NCI-H2029 treated with DMSO at 0.1 percent for 48 hours (cell line): Measurements from ENCODE around the gene LCE4A.
"Not testable (repeated sequence)": the region's sequence is repeated elsewhere in the genome, so short reads cannot be mapped to it uniquely, and the experiment has no call there.

Experiments
- DNase-seq: peaks from one replicate; lab custom pipeline; 2025; lab: John Stamatoyannopoulos, UW

The LCE4A gene, protein sequence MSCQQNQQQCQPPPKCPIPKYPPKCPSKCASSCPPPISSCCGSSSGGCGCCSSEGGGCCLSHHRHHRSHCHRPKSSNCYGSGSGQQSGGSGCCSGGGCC

DNA sequence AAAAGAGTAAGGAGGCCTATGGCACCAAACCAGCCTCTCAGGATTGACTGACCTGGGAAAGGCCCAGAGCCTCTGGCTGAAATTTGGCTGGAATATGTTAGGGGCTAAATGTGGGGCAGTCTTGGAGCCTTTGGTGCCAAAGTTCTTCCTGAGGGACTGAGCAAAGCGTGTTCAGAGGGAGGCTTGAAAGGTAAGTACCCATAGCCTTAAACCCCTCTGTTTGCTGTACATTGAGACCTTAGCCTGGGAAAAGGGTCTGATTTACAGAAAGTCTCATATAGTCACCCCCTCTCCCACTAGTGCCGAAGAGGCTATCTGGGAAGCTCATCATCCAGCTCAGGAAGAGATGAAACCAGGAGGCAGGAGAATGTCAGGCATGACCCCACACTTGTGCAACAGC lies at the start of gene LCE4A:
Gene LCE4A (plus strand): TSS at position 301 of the 400 bp plus-strand sequence. CDS start 916 bp downstream, outside the sequence.
- no peak for DNase-seq

DNA sequence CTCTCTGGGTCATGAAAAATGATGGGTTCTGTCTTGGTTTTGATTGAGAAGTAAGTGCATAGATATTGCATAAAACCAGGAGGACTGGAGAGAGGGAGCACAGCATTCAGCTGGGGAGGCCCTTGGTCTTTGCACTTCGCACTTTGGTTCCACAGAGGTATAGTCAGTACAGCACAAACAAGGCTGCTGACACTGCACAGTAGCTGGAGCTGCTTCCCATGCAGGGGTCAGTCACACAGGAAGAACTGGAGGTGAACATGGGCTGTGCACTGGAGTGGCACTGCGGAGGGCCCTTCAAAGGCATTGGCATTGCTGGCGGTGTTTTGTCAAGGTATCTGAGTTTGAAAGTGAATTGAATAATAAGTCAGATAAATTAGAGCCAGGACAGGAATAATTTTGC lies 49.3 kb upstream of the LCE4A start:
- DNase-seq: no peak

DNA sequence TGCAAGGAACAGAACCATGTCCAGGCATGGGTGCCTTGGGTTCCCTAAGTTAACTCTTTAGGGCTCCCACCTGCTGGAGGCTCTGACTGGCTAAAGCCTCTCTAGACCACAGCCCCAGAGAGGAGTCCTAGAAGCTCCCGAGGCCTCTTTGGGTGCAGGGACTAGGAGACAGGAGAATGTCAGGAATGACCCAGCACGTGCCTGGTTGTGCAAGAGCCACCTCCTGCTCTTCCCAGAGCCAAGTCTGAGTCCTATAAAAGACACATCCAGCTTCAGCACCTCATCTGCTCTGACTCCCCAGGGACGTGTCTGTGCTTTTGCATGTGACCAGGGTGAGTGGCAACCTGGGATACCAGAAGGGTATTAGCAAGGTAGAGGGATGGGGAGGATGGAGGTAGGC lies 44.9 kb upstream of the LCE4A start, which contains the start of gene LCE2D:
Gene LCE2D (plus strand): TSS at position 283 of the 400 bp plus-strand sequence. CDS start 726 bp downstream, outside the sequence.
- no peak for DNase-seq

DNA sequence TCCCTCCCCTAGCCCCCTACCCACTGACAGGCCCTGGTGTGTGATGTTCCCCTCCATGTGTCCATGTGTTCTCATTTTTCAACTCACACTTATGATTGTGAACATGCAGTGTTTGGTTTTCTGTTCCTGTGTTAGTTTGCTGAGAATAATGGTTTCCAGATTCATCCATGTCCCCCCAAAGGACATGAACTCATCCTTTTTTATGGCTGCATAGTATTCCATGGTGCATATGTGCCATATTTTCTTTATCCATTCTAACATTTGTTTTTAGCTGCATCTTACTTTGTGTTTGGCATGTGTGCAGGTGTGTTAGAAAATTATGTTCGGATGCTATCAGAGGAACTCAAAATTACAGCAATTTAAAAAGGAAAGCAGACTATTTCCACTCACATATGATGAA lies 41.8 kb upstream of the LCE4A start:
- not testable (repeated sequence) for DNase-seq

DNA sequence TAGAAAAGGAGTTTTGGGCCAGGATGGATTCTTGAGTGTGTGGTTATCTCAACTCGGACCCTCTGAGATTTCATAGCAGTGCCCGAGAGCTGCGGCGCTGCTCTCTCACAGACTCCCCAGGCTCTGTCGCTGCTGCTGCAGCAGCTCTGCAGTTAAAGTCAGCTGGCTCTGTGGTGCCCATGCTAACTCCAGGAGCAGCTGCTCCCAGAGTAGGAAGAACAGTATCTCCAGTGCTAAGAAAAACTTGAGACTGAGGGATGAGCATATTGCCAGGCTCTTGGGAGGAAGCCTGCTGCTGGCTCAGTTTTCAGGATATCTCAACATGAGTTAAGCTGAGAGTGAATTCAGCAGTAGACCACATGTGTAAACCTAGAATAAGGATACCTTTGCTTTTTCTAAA lies 40.3 kb upstream of the LCE4A start:
- DNase-seq: no peak

DNA sequence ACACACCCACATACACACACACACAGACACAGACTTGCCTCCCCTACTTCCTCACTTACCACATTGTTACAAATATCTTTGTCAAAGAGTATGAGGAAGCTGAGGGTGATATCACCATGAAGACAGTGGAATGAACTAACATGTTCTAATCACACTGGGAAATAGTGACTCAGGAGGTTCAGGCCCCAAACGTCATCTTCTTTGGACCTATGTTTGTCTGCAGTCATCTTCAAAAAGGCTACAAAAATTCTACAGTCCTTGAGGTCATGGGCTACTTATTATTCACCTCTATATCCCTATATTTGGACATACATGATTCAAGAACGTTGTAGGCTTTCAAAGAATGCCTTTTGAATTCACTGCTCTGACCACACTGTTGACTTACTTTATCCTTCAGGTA lies 34.9 kb upstream of the LCE4A start:
- no peak for DNase-seq

DNA sequence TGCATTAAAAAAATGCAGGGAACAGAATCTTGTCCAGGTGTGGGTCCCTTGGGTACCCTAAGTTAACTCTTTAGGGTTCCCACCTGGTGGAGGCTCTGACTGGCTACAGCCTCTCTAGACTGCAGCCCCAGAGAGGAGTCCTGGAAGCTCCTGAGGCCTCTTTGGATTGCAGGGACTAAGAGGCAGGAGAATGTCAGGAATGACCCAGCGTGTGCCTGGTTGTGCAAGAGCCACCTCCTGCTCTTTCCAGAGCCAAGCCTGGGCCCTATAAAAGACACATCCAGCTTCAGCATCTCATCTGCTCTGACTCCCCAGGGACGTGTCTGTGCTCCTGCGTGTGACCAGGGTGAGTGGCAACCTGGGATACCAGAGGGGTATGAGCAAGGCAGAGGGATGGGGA lies 33.0 kb upstream of the LCE4A start, which contains the start of gene LCE2C:
Gene LCE2C (plus strand): TSS at position 297 of the 400 bp plus-strand sequence. CDS start 737 bp downstream, outside the sequence.
- not testable (repeated sequence) for DNase-seq

DNA sequence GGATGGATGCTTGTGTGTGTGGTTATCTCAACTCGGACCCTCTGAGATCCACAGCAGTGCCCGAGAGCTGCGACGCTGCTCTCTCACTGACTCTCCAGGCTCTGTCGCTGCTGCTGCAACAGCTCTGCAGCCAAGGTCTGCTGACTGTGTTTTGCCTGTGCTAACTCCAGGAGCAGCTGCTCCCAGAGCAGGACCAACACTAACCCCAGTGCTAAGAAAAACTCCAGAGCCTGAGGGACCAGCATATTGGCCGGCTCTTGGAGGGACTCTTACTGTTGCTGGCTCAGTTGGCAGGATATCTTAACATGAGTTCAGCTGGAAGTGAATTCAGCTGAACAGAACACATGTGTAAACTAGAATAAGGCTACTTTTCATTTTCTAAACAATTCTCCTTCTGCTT lies 28.5 kb upstream of the LCE4A start:
- DNase-seq: no peak

DNA sequence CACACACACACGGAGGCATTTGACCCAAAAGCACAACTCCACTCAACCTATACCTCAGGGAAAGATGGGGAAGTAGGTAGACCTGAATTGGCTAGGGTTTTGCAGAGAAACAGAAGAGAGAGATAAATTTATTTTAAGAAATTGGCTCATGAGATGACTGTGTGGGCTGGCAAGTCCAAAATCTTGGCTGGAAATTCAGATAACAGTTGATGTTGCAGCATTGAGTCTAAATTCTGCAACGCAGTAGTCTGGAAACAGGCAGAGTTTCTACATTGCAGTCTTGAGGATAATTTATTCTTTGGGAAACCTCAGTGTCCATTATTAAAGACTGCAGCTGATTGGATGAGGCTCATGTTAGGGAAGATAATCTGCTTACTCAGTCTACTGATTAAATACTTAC lies 26.3 kb upstream of the LCE4A start:
- no peak for DNase-seq

DNA sequence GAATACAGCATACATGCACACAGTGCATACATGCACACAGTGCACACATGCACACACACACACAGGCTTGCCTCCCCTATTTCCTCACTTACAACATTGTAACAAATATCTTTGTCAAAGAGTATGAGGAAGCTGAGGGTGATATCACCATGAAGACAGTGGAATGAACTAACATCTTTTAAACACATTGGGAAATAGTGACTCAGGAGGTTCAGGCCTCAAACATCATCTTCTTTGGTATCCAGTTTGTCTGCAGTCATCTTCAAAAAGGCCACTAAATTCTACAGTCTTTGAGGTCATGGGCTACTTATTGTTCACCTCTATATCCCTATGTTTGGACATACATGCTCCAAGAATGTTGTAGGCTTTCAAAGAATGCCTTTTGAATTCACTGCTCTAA lies 24.1 kb upstream of the LCE4A start:
- no peak for DNase-seq

DNA sequence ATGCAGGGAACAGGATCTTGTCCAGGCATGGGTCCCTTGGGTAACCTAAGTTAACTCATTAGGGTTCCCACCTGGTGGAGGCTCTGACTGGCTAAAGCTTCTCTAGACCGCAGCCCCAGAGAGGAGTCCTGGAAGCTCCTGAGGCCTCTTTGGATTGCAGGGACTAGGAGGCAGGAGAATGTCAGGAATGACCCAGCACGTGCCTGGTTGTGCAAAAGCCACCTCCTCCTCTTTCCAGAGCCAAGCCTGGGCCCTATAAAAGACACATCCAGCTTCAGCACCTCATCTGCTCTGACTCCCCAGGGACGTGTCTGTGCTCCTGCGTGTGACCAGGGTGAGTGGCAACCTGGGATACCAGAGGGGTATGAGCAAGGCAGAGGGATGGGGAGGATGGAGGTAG lies 22.1 kb upstream of the LCE4A start, which contains the start of gene LCE2B:
Gene LCE2B (plus strand): TSS at position 301 of the 400 bp plus-strand sequence. CDS start 721 bp downstream, outside the sequence.
- DNase-seq: not testable (repeated sequence)

DNA sequence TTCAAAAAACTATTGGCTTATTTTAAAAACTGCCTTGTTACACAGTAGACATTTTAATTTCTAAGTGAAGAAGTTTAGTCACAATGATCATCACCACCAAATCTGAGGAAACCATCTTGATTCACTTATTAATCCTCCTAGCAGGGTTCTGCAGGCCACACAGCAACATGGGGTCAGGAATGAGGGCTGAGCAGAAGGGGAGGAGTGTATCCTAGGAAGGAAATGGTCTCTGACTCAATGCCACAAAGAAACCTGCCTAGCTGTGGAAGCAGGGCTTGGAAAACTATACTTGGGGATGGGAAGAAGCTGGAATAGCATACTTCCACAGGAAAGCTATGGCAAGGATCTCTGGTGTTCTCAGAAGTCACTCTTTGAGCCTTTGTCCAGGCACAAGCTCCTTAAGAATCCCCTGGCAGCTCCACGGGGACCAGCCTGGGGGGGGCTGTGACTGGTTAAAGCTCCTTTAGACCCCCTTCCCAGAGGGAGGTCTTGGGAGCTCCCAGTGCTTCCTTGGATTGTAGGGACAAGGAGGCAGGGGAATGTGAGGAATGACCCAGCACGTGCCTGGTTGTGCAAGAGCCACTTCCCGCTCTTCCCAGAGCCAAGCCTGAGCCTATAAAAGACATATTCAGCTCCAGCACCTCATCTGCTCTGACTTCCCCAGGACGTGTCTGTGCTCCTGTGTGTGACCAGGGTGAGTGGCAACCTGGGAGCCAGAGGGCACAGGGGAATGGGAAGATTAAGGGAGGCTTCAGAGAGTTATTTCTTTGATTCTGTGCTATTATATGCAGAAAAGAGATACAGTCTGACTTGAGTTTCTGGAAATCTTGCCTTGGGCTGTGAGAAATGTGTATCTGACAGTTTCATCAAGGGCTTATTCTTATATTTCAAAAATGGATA lies 10.0 kb upstream of the LCE4A start, which contains the start of gene LCE2A:
Gene LCE2A (plus strand): TSS at position 645 of the 900 bp plus-strand sequence. CDS start 557 bp downstream, outside the sequence.
- no peak for DNase-seq

DNA sequence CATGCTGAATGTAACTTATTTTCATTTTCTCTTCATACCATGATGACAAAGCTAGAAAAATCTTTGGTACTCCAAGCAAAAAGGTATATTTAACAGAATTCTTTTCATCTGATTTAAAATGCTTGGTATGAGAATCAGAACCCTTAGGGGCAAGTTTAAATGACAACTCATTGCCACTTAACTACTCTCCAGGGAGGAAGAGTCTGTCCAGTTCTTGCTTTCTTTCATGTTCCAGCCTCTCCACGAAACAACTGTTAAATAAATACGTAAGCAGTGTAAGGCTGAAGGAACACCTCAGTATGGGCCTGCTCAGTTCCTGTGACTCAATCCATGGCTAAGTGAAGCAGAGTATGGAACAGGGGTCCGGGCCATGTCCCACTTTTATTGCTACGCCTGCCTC lies 8.2 kb upstream of the LCE4A start:
- no peak for DNase-seq

DNA sequence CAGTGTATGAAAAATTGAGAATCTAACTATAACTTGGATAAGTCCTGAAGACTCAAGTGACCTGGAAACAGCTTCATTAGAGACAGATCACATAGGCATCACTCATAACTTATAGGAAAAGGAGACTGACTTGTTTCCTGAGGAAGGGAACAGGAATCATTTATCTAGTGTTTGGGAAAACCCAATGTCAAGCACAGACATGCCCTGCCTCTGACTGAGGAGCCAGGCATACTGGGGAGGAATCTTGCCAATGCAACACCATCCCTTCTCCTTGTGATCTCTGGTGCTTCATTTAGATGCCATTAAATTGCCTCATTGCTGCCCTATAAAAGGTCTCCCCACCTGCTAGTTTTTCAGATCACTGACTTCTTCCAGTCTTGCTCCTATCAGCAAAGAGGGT lies 10.3 kb downstream of the LCE4A start:
- DNase-seq: no peak

DNA sequence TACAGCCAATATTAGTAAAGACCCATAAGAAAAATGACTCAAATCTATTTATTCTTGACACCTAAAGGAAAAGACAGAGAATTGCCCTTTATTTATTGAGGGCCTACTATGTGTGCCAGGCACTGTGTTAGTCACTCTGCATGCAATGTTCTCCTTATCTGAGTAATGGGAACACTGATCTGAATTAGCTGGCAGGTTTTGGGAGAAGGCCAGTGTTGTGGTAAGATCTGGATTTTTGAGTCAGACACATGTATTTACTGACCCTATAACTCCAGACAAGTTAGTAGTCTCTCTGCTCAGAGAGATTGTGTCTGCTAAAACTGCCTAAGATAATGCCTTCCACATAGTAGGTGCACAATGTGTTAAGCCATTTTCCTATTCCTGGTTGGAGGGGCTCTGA lies 17.3 kb downstream of the LCE4A start:
- no peak for DNase-seq

DNA sequence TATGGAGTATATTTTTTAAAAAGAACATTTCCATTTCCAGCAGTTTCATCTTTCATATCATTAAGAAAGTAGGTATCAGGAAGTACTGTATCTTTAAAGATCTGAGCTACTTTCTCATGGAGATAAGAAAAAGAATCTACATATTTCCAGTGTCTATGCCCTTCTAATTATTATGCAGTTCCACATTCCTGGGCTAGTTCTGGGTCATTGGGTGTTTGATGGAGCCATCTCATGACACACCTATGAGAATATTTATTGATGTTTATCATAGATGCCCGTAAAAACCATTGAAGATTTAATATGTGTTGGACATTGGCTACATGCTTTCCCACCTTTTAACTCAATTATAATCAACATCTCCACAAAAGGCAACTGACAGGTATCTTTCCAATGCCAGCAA lies 21.0 kb downstream of the LCE4A start:
- DNase-seq: no peak

DNA sequence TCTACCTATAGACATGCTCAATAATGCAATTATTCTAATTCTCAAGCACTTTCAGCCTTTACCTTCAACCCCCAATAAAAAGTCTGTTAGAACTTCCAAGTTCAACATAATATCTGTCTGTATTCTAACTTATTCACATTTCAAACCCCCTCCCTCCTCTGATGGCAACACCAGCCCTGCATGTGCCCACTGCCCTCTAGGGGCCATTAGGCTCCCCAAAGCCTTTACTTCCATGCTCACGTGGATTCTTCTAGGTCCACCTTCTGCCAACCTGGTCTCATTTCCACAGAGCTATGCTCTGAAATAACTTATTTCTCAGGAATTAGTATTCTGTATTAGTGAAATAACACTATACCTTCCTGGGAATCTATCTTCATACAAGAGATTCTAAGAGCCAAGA lies 27.7 kb downstream of the LCE4A start:
- DNase-seq: no peak

DNA sequence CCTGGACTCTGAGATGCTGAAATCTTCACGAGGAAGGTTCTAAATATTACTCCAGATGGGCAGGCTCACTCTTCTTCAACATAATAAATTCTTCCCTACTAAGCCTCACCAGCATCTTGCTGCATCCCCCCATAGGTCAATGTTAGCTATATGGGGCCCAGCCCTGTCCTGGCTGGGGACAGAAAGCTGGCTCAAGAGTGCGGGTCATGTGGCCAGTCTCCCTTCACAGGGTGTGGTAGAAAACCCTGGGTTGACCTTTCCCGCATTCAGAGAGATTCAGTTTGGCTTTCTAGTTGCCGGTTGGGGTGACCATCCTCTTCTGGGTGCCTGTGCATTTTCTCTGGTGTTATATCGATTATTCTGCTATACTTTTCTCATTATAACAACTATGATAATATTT lies 30.0 kb downstream of the LCE4A start:
- no peak for DNase-seq

DNA sequence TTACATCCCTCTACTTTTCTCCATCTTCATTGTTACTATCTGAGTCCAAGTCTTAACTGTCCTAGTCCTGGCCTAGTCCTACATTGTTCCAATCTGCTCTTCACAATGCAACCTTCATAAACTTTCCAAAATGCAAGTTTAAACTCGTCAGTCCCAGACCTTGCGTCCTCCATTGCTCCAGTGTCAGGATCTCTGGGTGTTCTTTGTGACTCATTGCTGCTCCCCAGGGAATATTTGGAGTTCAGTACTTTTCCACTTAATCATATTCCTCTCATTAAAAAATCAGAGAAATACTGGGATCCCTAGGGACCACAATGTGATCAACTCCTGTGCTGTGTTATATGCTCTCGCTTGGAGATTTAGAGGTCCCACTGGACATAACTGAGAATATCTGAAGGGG lies 31.9 kb downstream of the LCE4A start:
- no peak for DNase-seq

DNA sequence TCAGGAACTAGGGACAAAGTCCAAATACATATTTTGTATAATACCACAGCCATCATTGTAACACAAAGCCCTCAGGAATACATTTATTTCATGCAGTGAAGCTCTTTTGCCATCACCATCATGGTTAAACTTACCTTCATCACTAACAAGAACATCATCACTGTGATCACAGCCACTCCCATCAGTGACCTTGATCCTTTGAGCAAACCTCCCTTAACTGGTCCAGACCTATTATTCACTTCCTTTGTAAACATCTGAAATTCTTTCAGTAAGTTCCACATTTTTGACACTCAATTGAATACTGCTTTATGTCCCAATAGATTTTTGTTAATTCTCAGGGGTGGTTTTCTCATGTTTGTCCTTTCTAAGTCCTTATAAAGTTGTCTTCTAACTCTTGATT lies 33.7 kb downstream of the LCE4A start:
- no peak for DNase-seq

DNA sequence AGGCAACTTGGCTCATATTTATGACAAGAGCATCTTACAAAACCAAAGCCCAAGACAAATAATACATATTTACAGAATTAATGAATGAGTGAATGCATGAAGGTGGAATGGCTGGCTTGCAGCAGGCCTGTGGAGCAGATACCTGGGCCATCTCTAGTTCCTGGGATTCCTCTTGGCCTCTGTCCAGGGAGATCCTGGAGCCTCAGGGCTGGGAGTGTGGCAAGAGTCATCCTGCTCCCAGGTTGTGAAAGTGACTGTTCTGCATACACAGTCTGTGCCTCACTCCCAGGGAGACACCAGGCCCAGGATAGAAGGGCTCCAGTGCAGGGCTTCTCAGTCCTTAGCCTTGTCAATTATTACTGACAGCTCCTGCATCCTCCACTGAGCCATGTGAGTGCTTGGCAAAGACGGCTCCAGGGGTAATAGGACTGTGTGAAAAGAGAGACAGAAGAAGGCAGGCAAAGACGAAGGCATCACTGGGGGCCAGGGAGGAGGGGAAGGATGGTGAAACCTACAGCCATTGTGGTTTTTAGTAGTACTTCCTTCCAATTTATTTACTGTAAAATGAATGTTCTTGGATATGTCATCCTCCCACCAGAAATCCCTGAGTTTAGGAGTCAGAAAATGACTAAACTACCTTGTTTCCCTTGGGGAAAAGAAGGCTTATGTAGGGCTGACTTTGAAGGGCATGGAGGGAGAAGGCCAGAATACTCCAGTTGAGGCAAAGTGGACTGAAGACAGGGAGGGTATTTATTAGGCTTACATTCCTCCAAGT lies 35.6 kb downstream of the LCE4A start:
- DNase-seq: no peak

DNA sequence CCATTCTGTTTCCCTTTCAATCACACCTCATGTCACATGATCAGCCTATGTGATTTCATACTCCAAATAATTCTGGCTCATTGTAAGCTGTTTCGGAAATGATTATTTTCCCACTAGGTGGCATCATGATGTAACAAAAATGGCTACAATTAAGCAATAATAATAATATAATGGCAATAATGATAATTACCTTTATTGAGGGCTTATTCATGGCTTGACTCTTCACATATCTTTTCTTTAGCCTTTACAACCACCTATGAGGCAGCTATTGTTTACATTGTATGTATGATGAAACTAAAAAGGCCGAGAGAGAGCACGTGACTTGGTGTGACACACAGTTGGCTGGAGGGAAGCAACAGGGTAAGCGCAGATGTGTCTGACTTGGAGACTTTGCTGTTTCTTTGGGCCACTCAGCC lies 37.3 kb downstream of the LCE4A start:
- DNase-seq: no peak
